ENCODE results near the gene ARHGAP27.

Gene ARHGAP27

GRCh38 chr17:45410144-45411091 is 22.3 kb downstream of the ARHGAP27 start:
- FAIRE-seq = peak; percentile 97
- DNase-seq (ENCODE audit: insufficient read length, low spot score) = peak; percentile 87

- FAIRE-seq = peak; percentile 23
- DNase-seq (ENCODE audit: insufficient read length, low spot score) = no peak
Measured at GRCh38 chr17:45409659-45410076, 23.0 kb downstream of the ARHGAP27 start.

GRCh38 chr17:45408611-45409421 is 23.9 kb downstream of the ARHGAP27 start:
- FAIRE-seq = peak; percentile 77
- no peak for DNase-seq (ENCODE audit: insufficient read length, low spot score)

- no peak for FAIRE-seq
Measured at GRCh38 chr17:45406107-45406506, 26.6 kb downstream of the ARHGAP27 start.

GRCh38 chr17:45405250-45406086 is 27.2 kb downstream of the ARHGAP27 start:
- FAIRE-seq (no peak), DNase-seq (ENCODE audit: insufficient read length, low spot score) (no peak)

More at GRCh38 chr17:45406107-45406506, 26.6 kb downstream of the ARHGAP27 start:
- DNase-seq (ENCODE audit: insufficient read length, low spot score) = no peak

- FAIRE-seq = no peak
- DNase-seq (ENCODE audit: insufficient read length, low spot score) = no peak
Measured at GRCh38 chr17:45404870-45405249, 27.8 kb downstream of the ARHGAP27 start.

GRCh38 chr17:45403906-45404490 is 28.7 kb downstream of the ARHGAP27 start:
- DNase-seq (ENCODE audit: insufficient read length, low spot score) = no peak
- FAIRE-seq = no peak

GRCh38 chr17:45402916-45403315 is 29.8 kb downstream of the ARHGAP27 start:
- FAIRE-seq (no peak), DNase-seq (ENCODE audit: insufficient read length, low spot score) (no peak)

- FAIRE-seq (no peak), DNase-seq (ENCODE audit: insufficient read length, low spot score) (no peak)
Measured at GRCh38 chr17:45398800-45399199, 33.9 kb downstream of the ARHGAP27 start.

- FAIRE-seq (no peak), DNase-seq (ENCODE audit: insufficient read length, low spot score) (no peak)
Measured at GRCh38 chr17:45397796-45398195, 34.9 kb downstream of the ARHGAP27 start.

GRCh38 chr17:45396496-45397205 is 36.0 kb downstream of the ARHGAP27 start:
- FAIRE-seq (no peak), DNase-seq (ENCODE audit: insufficient read length, low spot score) (no peak)

- FAIRE-seq (no peak), DNase-seq (ENCODE audit: insufficient read length, low spot score) (no peak)
Measured at GRCh38 chr17:45395569-45396415, 36.9 kb downstream of the ARHGAP27 start.

GRCh38 chr17:45394913-45395568 is 37.6 kb downstream of the ARHGAP27 start:
- DNase-seq (ENCODE audit: insufficient read length, low spot score) (peak; percentile 80), FAIRE-seq (peak; percentile 56)

- no peak for FAIRE-seq
- no peak for DNase-seq (ENCODE audit: insufficient read length, low spot score)
Measured at GRCh38 chr17:45394564-45394912, 38.1 kb downstream of the ARHGAP27 start.

- no peak for FAIRE-seq
- no peak for DNase-seq (ENCODE audit: insufficient read length, low spot score)
Measured at GRCh38 chr17:45394091-45394490, 38.6 kb downstream of the ARHGAP27 start.

- no peak for DNase-seq (ENCODE audit: insufficient read length, low spot score)
- FAIRE-seq = no peak
Measured at GRCh38 chr17:45393411-45393810, 39.3 kb downstream of the ARHGAP27 start.

- FAIRE-seq = no peak
Measured at GRCh38 chr17:45391918-45392317, 40.8 kb downstream of the ARHGAP27 start.

GRCh38 chr17:45391291-45391690 is 41.4 kb downstream of the ARHGAP27 start:
- FAIRE-seq = no peak
- no peak for DNase-seq (ENCODE audit: insufficient read length, low spot score)

More at GRCh38 chr17:45391918-45392317, 40.8 kb downstream of the ARHGAP27 start:
- DNase-seq (ENCODE audit: insufficient read length, low spot score) = no peak
